Left kidney (tissue), 1 donor: ENCODE results near the gene ACP6. TPM values are rescaled to one million over a fixed set of nuclear protein-coding genes. Genes with fewer than 3 reads are reported as not detected.

Experiments used
- polyA plus RNA-seq: library from polyadenylated mRNA; unstranded; fragments of 120-200 nt; gene quantifications from one replicate; pipeline ENCODE4 v1.2.1, GENCODE V29; 2013; ENCODE audit not compliant: insufficient read length

ACP6 gene
- polyA plus RNA-seq, 1 donor: 43.0 TPM

Other genes with a start within 250 kb of the ACP6 start
- 63.6 TPM for gene BCL9, start 129.0 kb downstream of the ACP6 start, polyA plus RNA-seq
- 16.3 TPM for gene GJA5, start 90.1 kb upstream of the ACP6 start, polyA plus RNA-seq
- gene GJA8, start 232.3 kb upstream of the ACP6 start, polyA plus RNA-seq: 0.80 TPM